NCI-H226 (cell line): Measurements from ENCODE around the gene KRT4.
A peak's percentile ranks its signal among the peaks of the same experiment; 100 is the strongest.

ENCODE experiments used
- DNase-seq: peaks from one replicate; pipeline ENCODE4 v3.0.0-alpha.2; 2015

Gene KRT4

GRCh38 chr12:52836491-52837412, 22.8 kb upstream of the KRT4 start:
- DNase-seq = no peak

GRCh38 chr12:52836042-52836466, 22.1 kb upstream of the KRT4 start:
- peak; percentile 94 for DNase-seq

GRCh38 chr12:52835271-52836041, 21.5 kb upstream of the KRT4 start:
- DNase-seq = no peak

GRCh38 chr12:52834727-52835001, 20.7 kb upstream of the KRT4 start:
- DNase-seq = no peak

- no peak for DNase-seq
Measured at GRCh38 chr12:52833922-52834726, 20.2 kb upstream of the KRT4 start, which contains the start of gene KRT79. Gene KRT79 (minus strand): TSS chr12:52834311. CDS start chr12:52834260, 51 bp downstream.

GRCh38 chr12:52832985-52833905, 19.3 kb upstream of the KRT4 start:
- DNase-seq = no peak

- DNase-seq = no peak
Measured at GRCh38 chr12:52832451-52832850, 18.5 kb upstream of the KRT4 start.

GRCh38 chr12:52831251-52831650, 17.3 kb upstream of the KRT4 start:
- DNase-seq = no peak

GRCh38 chr12:52829986-52830770, 16.3 kb upstream of the KRT4 start:
- no peak for DNase-seq

- no peak for DNase-seq
Measured at GRCh38 chr12:52828591-52829021, 14.7 kb upstream of the KRT4 start.

- no peak for DNase-seq
Measured at GRCh38 chr12:52828156-52828555, 14.2 kb upstream of the KRT4 start.

GRCh38 chr12:52827499-52828090, 13.7 kb upstream of the KRT4 start:
- no peak for DNase-seq

GRCh38 chr12:52826611-52827498, 12.9 kb upstream of the KRT4 start:
- DNase-seq = peak; percentile 26

GRCh38 chr12:52825961-52826360, 12.0 kb upstream of the KRT4 start:
- no peak for DNase-seq

- DNase-seq = no peak
Measured at GRCh38 chr12:52824741-52825410, 11.0 kb upstream of the KRT4 start.

GRCh38 chr12:52823761-52824450, 10.0 kb upstream of the KRT4 start:
- no peak for DNase-seq

GRCh38 chr12:52822771-52823510, 9.0 kb upstream of the KRT4 start:
- DNase-seq = no peak
